22Rv1 (cell line): ENCODE results near the gene UBE2G1.

ENCODE experiments used
- CTCF ChIP-seq: fragments of 450-650 bp; IDR thresholded peaks from 2 replicates; pipeline ENCODE4 v1.5.1; 2017; ENCODE audit warnings: mild to moderate bottlenecking
- ZFX ChIP-seq: fragments of 450-650 bp; IDR thresholded peaks from 2 replicates; pipeline ENCODE4 v1.6.1; 2017; ENCODE audit warnings: antibody characterized with exemption, borderline replicate concordance

GRCh38 chr17:4262703-4263102 lies 103.8 kb downstream of the UBE2G1 start:
- TF ChIP-seq CTCF, result no peak
- no peak for TF ChIP-seq ZFX
